ENCODE measurements around the gene TRUB2. TPM values are rescaled to one million over a fixed set of nuclear protein-coding genes. Genes with fewer than 3 reads are reported as not detected.

TRUB2 gene
- total and polyA plus RNA-seq, 2 of the 8 experiments (the other 6 are each of a cell fraction or from before 2014, with no cell fraction given), result 20.7 to 37.8 TPM

DNA sequence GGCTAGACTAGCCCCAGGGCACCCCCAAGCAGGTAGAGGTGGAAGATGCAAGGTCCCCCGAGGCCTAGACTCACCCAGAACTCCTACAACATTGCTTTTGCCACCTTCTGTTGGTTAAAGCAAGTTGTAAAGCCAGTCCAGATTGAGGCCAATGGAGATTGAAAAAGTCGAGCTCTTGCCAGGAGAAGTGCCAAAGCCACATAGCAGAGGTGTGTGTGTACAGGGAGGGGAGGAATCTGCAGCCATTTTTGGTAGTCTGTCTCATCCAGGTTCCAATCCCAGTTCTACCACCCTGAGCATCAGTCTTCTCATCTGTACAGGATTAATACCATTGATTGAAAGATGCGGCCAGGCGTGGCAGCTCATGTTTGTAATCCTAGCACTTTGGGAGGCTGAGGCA is 36.6 kb upstream of the TRUB2 start:
- Histone ChIP-seq H4K5ac (ENCODE audit: insufficient read length, low read depth, low read length) (no peak overlapping the region), H3K4ac (replicated peaks; ENCODE audit: insufficient read length, low read depth, low read length) (no peak overlapping the region), H3K9me3 (ENCODE audit: insufficient read depth in 2 of 2, low read depth in 1 of 2, low read length in 1 of 2) (no peaks in the 10 kb centered on the region), H2BK120ac (replicated peaks; ENCODE audit: low read depth, low read length) (no peak overlapping the region), H2AFZ (ENCODE audit: low read length) (no peak overlapping the region), H4K8ac (ENCODE audit: extremely low read depth, insufficient read depth, low read length) (no peak overlapping the region), H3K14ac (ENCODE audit: insufficient read length) (no peak overlapping the region), H2BK5ac (ENCODE audit: low read depth, low read length) (no peak overlapping the region), H4K20me1 (replicated peaks in 1 of 2; ENCODE audit: control insufficient read depth in 1 of 2, insufficient read depth in 2 of 2, low read length in 2 of 2) (peaks cover 4 to 9% of the 10 kb centered on the region in 2 experiments), H3K4me3 (ENCODE audit: extremely low read depth in 1 of 4, insufficient read depth in 2 of 4, low read depth in 3 of 4, low read length in 4 of 4) (no peak overlapping the region), H2BK15ac (ENCODE audit: low read length) (no peak overlapping the region), H2BK12ac (ENCODE audit: low read depth, low read length) (no peak overlapping the region), H2AK5ac (ENCODE audit: low read depth, low read length) (no peak overlapping the region), H3K79me1 (ENCODE audit: low read depth, low read length) (no peaks in the 10 kb centered on the region), H3K23me2 (ENCODE audit: low read depth, low read length) (no peaks in the 10 kb centered on the region), H4K91ac (replicated peaks; ENCODE audit: insufficient read length, low read length) (no peak overlapping the region), H3K79me2 (ENCODE audit: control insufficient read depth in 1 of 2, insufficient read depth in 2 of 2, low read length in 2 of 2) (no peaks in the 10 kb centered on the region), H3K4me1 (replicated peaks in 1 of 4; ENCODE audit: control insufficient read depth in 3 of 4, insufficient read depth in 4 of 4, low read length in 3 of 4) (peaks cover 0 to 8% (median 6%) of the 10 kb centered on the region in 4 experiments; a peak in 6 of 7 replicates), H3K23ac (ENCODE audit: insufficient read length) (no peak overlapping the region), H3K9ac (replicated peaks in 1 of 4; ENCODE audit: extremely low read depth in 1 of 4, low read depth in 3 of 4, low read length in 3 of 4) (no peak overlapping the region), H3K4me2 (ENCODE audit: insufficient read depth in 1 of 2, low read depth in 2 of 2, low read length in 2 of 2) (no peak overlapping the region), H2BK20ac (ENCODE audit: low read length) (no peak overlapping the region), H3K27me3 (replicated peaks in 1 of 4; ENCODE audit: control insufficient read depth in 3 of 4, extremely low read depth in 1 of 4, insufficient read depth in 3 of 4, low read length in 3 of 4) (peaks cover 9 to 27% (median 19%) of the 10 kb centered on the region in 4 experiments), H3K36me3 (ENCODE audit: control insufficient read depth in 2 of 4, insufficient read depth in 4 of 4, low read length in 3 of 4) (peaks cover 0 to 4% (median 0%) of the 10 kb centered on the region in 4 experiments; a peak in 3 of 8 replicates), H3K56ac (replicated peaks; ENCODE audit: insufficient read length, low read depth, low read length) (no peak overlapping the region), H3K27ac (ENCODE audit: low read depth, low read length) (no peak overlapping the region), H3K18ac (ENCODE audit: extremely low read depth, low read length) (no peak overlapping the region)
- ChIA-PET CTCF (ENCODE audit: partially characterized antibody) (interaction anchor here (2.8 to 25.1 kb wide), 4 partner anchors 14 to 60 kb away, joined by 9 to 544 read pairs (median 225); no protein-coding TSS in a partner anchor), POLR2A (ENCODE audit: partially characterized antibody) (interaction anchor here (1.0 to 1.8 kb wide), 2 partner anchors 15 to 17 kb away, joined by 3 to 4 read pairs; no protein-coding TSS in a partner anchor)
- TF ChIP-seq KDM4A (IDR thresholded peaks at IDR 0.05; ENCODE audit: low read depth, low read length, severe bottlenecking) (no peak), BCL11A (IDR thresholded peaks at IDR 0.05; ENCODE audit: low read depth in 2 of 2, low read length in 2 of 2) (no peak), RFX5 (IDR thresholded peaks at IDR 0.05; ENCODE audit: borderline replicate concordance, low read depth, low read length) (no peak), GABPA (IDR thresholded peaks at IDR 0.05; ENCODE audit: borderline replicate concordance, insufficient read depth, low read length) (no peak), MAFK (IDR thresholded peaks at IDR 0.05; ENCODE audit: low read depth, low read length) (no peak)
- FAIRE-seq, result no peak
- DNase-seq (ENCODE audit: low read depth in 1 of 2, low spot score in 2 of 2), result no peak
- 90% methylated on average over 4 of the region's 4 CpGs; no CpG with 5 or more reads in 1 of the 2 experiments for WGBS, 2 experiments (ENCODE audit: extremely low coverage in 1 of 2, insufficient coverage in 1 of 2, insufficient read length in 1 of 2, insufficient replicate concordance in 2 of 2, low coverage in 1 of 2, low lambda C conversion rate in 2 of 2, missing lambda C conversion rate in 1 of 2)
